Activated naive CD4-positive, alpha-beta T cell treated with anti-CD3 and anti-CD28 coated beads, Interleukin-2, amount 50 U/mL, for 72 hours (primary cell): ENCODE measurements around the gene USP19. TPM values are rescaled to one million over a fixed set of nuclear protein-coding genes. Genes with fewer than 3 reads are reported as not detected.

ENCODE experiments used
- ATAC-seq, 2 donors: fragments of 150-1000 bp; cut with Tn5 transposase; 2 replicates each; pipeline ENCODE4 v1.10.0; 2021; ENCODE audit warnings: mild to moderate bottlenecking in 2 of 2, moderate library complexity in 2 of 2
- DNase-seq, 2 donors: peaks; one replicate each; pipeline ENCODE4 v3.0.0; 2021 to 2022; ENCODE audit warnings: low spot score in 2 of 2
- H3K27ac Mint-ChIP-seq, 2 donors: one replicate each; pipeline ENCODE4 v1.8.0; 2022; ENCODE audit warnings: mild to moderate bottlenecking in 2 of 2, mixed read lengths in 2 of 2
- H3K36me3 Mint-ChIP-seq, 2 donors: one replicate each; pipeline ENCODE4 v1.8.0; 2022; ENCODE audit warnings: mixed read lengths in 2 of 2
- H3K9me3 Mint-ChIP-seq, 2 donors: one replicate each; pipeline ENCODE4 v1.8.0; 2022; ENCODE audit warnings: mixed read lengths in 2 of 2
- total RNA-seq, 2 donors: library from RNA; stranded (reverse); gene quantifications; one replicate each; pipeline ENCODE4 v1.2.3, GENCODE V29; 2022

USP19 gene
- 10 to 100 TPM; 40.8 to 46.7 TPM for total RNA-seq

GRCh38 chr3:49120438-49121131 lies at the start of gene USP19:
TSS of gene USP19 (minus strand) at chr3:49120823. CDS start at chr3:49119145, 1,678 bp downstream.
- H3K36me3 Mint-ChIP-seq = peaks cover 6% of the 10 kb centered on the region in 2 donors
- DNase-seq (peak; percentile 94 to 95), ATAC-seq (peak; percentile 95 to 96)
- no peaks in the 10 kb centered on the region for H3K9me3 Mint-ChIP-seq
- H3K27ac Mint-ChIP-seq = peak within 1 kb of the TSS; percentile 88 to 90

DNA sequence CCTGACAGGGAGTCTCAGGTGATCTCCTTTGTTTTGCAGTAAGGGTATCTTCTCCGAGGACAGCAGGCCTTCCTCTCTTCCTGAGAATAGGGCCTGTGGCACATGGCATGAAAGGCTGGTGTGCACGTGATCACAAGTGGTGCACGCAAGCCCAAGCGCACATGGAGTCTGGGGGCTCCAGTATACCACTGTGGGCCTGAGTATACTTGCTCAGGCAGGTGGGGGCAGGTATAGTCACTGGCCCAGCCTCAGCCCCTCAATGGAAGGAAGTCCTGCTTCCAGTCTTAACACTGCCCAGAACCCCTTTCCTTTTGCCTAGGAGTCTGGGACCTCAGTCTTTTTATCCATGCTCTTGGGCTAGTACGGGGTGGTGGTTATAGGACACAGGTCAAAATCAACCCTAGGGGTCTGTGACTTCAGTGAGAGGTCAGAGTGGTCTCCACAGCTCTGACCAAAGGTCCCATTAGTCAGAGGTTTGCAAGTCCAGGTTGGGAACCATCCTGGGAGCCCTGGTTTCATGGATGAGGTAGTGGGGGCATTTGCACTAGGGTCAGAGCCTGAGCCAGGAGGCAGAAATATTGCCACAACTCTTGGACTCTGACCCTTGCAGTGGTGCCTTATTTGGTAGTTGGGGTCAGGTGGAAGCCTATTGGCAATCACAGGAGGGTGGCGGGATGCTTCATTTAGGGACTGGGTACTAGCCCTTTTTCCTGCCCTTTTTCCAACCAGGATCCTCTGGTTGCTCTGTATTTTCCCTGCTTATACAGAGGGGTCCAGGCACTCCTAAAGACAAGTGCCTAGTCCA lies 46.3 kb upstream of the USP19 start:
- DNase-seq = no peak
- H3K27ac Mint-ChIP-seq = peak overlapping the region; percentile 72 to 96
- peaks cover 22 to 31% of the 10 kb centered on the region in 2 donors for H3K36me3 Mint-ChIP-seq
- ATAC-seq = no peak
- H3K9me3 Mint-ChIP-seq = no peaks in the 10 kb centered on the region

DNA sequence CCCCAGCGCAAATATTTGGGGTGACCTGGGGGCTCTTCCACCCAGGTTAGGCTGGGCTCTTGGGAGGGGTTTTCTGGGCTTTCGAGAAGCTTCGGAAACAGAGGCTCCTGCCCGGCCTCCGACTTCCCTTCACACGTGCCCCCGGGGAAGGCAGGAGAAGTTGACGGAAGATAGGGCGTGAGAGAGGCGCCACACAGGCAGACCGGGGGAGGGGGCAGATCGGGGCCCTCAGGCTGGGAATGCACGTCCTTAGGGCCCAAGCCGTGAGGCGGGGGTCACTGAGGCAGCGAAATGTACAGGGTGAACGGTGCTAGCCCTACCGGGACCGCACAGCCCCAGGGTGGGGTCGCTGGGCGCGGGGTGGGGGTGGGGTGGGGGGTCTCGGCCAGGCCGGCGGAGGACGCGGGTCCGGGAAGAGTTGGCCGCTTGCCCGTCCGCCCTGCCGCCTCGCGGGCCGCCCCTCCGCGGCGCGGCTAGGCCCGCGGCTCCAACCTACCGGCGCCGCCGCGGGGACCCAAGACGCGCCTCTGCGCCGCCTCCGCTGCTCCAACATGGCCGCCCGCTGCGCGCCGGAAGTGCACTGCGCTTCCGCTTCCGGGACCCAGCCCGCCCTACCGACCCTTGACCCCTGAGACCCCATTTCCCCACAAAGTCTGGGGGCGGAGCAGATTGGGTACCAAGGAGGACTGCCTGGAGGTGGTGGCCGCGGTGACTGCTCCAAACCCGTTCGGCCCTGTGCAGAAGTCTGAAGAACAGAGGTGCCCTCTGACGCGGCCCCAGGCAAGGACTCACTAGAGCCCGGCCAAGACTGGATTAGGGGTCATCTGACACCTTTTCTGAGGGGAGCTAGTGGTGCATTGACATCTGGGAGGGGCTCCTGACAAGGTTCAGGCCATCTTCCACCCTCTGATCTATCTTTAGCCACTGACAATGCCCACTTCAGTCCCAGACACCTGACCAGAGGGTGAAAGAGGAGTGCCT lies 45.4 kb upstream of the USP19 start, which contains the start of gene CCDC71:
Gene CCDC71, minus strand, starts transcription at position 561 of the 981 bp plus-strand sequence. CDS start 2,123 bp downstream, outside the sequence.
- DNase-seq (peak; percentile 79 to 85), ATAC-seq (peak; percentile 80 to 86)
- peaks cover 22 to 31% of the 10 kb centered on the region in 2 donors for H3K36me3 Mint-ChIP-seq
- no peaks in the 10 kb centered on the region for H3K9me3 Mint-ChIP-seq
- peak within 1 kb of the TSS; percentile 96 to 97 for H3K27ac Mint-ChIP-seq

GRCh38 chr3:49164983-49165720 lies 44.5 kb upstream of the USP19 start:
- DNase-seq (no peak), ATAC-seq (no peak)
- Mint-ChIP-seq H3K27ac (peak overlapping the region; percentile 96 to 97), H3K36me3 (peaks cover 22 to 31% of the 10 kb centered on the region in 2 donors), H3K9me3 (no peaks in the 10 kb centered on the region)

DNA sequence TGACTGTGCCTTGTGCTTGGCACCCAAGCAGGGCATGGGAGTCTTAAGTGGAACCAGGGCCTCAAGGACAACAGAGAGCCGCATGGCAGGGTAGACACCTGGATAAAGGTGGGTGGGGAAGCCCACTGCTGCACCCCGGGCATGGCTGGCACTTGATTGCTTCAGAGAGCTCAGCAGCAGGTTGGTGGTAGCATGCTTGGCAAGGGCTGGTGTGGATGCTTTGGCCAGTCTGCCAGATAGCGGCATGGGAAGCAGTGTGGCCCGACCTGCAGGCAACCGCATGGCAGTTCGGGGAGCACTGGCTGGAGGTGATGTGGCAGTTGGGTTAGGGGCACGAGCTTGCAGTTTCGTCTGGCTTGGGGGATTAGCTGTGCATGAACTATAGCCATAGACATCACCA lies 43.0 kb upstream of the USP19 start:
- no peak for ATAC-seq
- DNase-seq = no peak
- no peaks in the 10 kb centered on the region for H3K9me3 Mint-ChIP-seq
- H3K36me3 Mint-ChIP-seq = peaks cover 22 to 31% of the 10 kb centered on the region in 2 donors
- peak overlapping the region; percentile 29 to 35 for H3K27ac Mint-ChIP-seq

GRCh38 chr3:49162751-49163419 lies 42.3 kb upstream of the USP19 start:
- no peak for DNase-seq
- Mint-ChIP-seq H3K27ac (peak overlapping the region in 1 of 2 donors; percentile 35), H3K9me3 (no peaks in the 10 kb centered on the region), H3K36me3 (peaks cover 22 to 31% of the 10 kb centered on the region in 2 donors)
- no peak for ATAC-seq

DNA sequence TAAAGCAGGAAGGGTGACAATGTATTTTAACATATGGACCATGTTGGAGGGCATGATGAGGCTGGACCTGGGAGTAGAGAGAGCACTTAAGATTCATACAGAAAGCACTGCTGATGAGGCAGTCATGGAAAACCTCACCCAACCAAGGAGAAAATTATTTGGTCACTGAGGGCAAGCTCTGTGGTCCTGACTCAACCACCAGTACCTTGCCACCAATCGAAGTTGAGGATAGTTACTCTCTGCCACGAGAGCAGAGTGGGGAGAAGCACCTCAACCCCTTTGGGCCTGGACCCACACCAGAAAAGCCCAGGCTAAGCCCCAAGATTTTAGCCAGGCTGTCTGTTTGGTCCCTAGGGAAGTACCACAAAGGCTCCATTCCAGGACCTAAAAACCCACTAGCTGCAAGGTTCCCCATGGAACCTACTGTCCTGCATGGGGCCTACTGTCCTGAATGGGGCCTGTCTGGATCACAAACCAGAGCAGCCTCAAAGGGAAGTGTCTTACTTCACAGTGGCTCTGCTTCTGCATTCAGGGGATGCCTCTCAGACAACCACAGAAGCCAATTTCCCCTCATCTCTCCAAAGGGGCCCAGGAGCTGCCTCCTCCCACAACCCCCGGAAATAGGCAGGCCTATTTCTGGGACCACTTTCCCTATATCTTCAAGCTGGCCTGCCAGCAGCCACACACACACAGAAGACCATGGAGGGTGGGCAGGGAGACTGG lies 41.3 kb upstream of the USP19 start:
- H3K27ac Mint-ChIP-seq = no peak overlapping the region
- peaks cover 22 to 31% of the 10 kb centered on the region in 2 donors for H3K36me3 Mint-ChIP-seq
- ATAC-seq (peak; percentile 21 to 55), DNase-seq (no peak)
- no peaks in the 10 kb centered on the region for H3K9me3 Mint-ChIP-seq

DNA sequence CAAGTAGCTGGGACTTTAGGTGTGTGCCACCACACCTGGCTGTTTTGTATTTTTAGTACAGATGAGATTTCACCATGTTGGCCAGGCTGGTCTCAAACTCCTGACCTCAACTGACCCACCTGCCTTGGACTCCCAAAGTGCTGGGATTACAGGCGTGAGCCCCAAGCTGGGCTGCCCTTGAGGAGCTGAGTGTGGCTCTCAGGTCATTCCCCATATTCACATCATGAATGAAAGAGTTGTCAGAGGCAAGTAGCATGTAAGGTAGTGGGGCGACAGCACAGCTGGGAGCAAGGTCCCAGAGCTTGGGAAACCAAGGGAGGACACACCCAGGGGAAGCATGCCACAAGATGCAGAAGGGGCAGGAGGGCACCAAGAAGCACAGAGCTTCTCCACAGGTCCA lies 40.6 kb upstream of the USP19 start:
- DNase-seq (no peak), ATAC-seq (no peak)
- Mint-ChIP-seq H3K27ac (no peak overlapping the region), H3K9me3 (no peaks in the 10 kb centered on the region), H3K36me3 (peaks cover 22 to 24% of the 10 kb centered on the region in 2 donors)

- Mint-ChIP-seq H3K27ac (no peak overlapping the region), H3K9me3 (no peaks in the 10 kb centered on the region), H3K36me3 (peaks cover 4 to 5% of the 10 kb centered on the region in 2 donors)
- ATAC-seq (no peak), DNase-seq (no peak)
Measured at GRCh38 chr3:49158792-49159191, 38.2 kb upstream of the USP19 start.

DNA sequence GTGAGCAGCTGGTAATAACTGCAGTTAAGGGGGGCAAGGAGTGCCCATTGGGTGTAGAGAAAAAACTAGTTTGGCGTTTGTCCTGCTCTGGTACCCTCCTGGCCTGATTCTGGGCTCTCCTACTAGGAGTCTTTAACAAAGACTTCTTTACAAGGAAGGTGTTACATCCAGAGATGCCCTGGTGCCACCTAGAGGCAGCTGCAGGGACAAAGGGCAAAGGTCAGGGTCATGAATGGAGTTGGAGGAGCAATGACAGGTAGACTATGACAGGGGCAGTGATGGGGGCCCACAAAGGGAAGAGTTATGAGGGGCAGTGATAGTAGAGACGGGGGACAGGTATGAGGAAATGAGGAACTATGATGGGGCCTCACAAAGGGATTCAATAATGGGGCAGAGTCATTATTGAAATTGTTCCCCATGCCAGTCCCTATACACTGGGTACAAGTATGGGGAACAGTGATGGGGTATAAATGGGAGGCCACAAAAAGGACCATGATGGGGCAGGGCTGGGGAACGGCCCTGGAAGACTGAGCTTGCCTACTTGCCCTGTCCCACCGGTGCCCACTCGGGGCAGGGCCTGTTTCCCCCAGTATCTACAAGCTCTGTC lies 37.6 kb upstream of the USP19 start:
- H3K9me3 Mint-ChIP-seq = no peaks in the 10 kb centered on the region
- DNase-seq (peak in 1 of 2 donors; percentile 54), ATAC-seq (peak; percentile 69 to 79)
- no peaks in the 10 kb centered on the region for H3K36me3 Mint-ChIP-seq
- H3K27ac Mint-ChIP-seq = peak overlapping the region; percentile 1 to 10

- Mint-ChIP-seq H3K36me3 (no peaks in the 10 kb centered on the region), H3K9me3 (no peaks in the 10 kb centered on the region), H3K27ac (no peak overlapping the region)
- DNase-seq (no peak), ATAC-seq (no peak)
Measured at GRCh38 chr3:49157289-49157688, 36.7 kb upstream of the USP19 start.

- DNase-seq = no peak
- Mint-ChIP-seq H3K27ac (peak overlapping the region in 1 of 2 donors; percentile 4), H3K9me3 (no peaks in the 10 kb centered on the region), H3K36me3 (no peaks in the 10 kb centered on the region)
- ATAC-seq = no peak
Measured at GRCh38 chr3:49153349-49153912, 32.8 kb upstream of the USP19 start.

DNA sequence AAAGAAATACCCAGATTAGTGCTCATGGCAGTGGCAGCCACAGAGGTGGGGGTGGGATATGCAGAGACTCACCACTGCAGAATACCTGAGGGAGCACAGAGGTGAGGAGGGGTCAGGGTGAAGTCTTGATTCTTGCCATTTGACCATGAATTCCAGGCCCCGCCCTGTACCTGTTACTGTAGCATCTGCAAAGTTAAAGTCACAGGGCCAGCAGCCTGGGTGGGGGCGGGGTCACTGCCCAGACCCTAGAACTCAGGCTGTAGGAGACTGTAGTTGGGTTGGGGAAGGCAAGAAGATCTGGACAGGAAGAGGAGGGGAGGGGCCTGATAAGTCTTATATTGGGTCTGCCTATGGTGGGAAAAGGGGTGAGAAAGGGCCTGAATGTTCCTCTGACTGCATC lies 31.0 kb upstream of the USP19 start:
- H3K36me3 Mint-ChIP-seq = no peaks in the 10 kb centered on the region
- no peaks in the 10 kb centered on the region for H3K9me3 Mint-ChIP-seq
- peak overlapping the region in 1 of 2 donors; percentile 79 for H3K27ac Mint-ChIP-seq
- DNase-seq = no peak
- ATAC-seq = no peak

GRCh38 chr3:49148159-49148558 lies 27.5 kb upstream of the USP19 start:
- ATAC-seq (no peak), DNase-seq (no peak)
- no peaks in the 10 kb centered on the region for H3K36me3 Mint-ChIP-seq
- no peaks in the 10 kb centered on the region for H3K9me3 Mint-ChIP-seq
- H3K27ac Mint-ChIP-seq = no peak overlapping the region
